Activated CD4-positive, CD25-positive, alpha-beta regulatory T cell treated with anti-CD3 and anti-CD28 coated beads, Interleukin-2, amount 50 U/mL, for 72 hours (primary cell): Measurements from ENCODE around the gene FTSJ1.

ENCODE experiments used
- DNase-seq: peaks from one replicate; pipeline ENCODE4 v3.0.0; 2021

The FTSJ1 gene

GRCh38 chrX:48471504-48471903, 4.5 kb upstream of the FTSJ1 start:
- DNase-seq, result no peak

- DNase-seq, result no peak
Measured at GRCh38 chrX:48472225-48472624, 3.8 kb upstream of the FTSJ1 start.

- DNase-seq, result no peak
Measured at GRCh38 chrX:48472851-48473703, 2.9 kb upstream of the FTSJ1 start.

GRCh38 chrX:48473704-48473990, 2.4 kb upstream of the FTSJ1 start:
- DNase-seq, result no peak

GRCh38 chrX:48474127-48474526, 1.9 kb upstream of the FTSJ1 start:
- no peak for DNase-seq

- DNase-seq, result no peak
Measured at GRCh38 chrX:48474581-48474980, 1.4 kb upstream of the FTSJ1 start.

GRCh38 chrX:48475296-48475695, 703 bp upstream of the FTSJ1 start:
- no peak for DNase-seq

GRCh38 chrX:48476919-48477318, 920 bp downstream of the FTSJ1 start:
- DNase-seq, result no peak

- no peak for DNase-seq
Measured at GRCh38 chrX:48477960-48478755, 2.2 kb downstream of the FTSJ1 start.

- no peak for DNase-seq
Measured at GRCh38 chrX:48478806-48479205, 2.8 kb downstream of the FTSJ1 start.

- DNase-seq, result no peak
Measured at GRCh38 chrX:48480142-48480541, 4.1 kb downstream of the FTSJ1 start.

- DNase-seq, result no peak
Measured at GRCh38 chrX:48480583-48480982, 4.6 kb downstream of the FTSJ1 start.

- no peak for DNase-seq
Measured at GRCh38 chrX:48482526-48482925, 6.5 kb downstream of the FTSJ1 start.

GRCh38 chrX:48487362-48487798, 11.4 kb downstream of the FTSJ1 start:
- no peak for DNase-seq

GRCh38 chrX:48488034-48488433, 12.0 kb downstream of the FTSJ1 start:
- no peak for DNase-seq

GRCh38 chrX:48489296-48489695, 13.3 kb downstream of the FTSJ1 start:
- no peak for DNase-seq

- no peak for DNase-seq
Measured at GRCh38 chrX:48489892-48490291, 13.9 kb downstream of the FTSJ1 start.

GRCh38 chrX:48490661-48491060, 14.7 kb downstream of the FTSJ1 start:
- DNase-seq, result no peak

GRCh38 chrX:48491809-48492208, 15.8 kb downstream of the FTSJ1 start:
- DNase-seq, result no peak

- DNase-seq, result no peak
Measured at GRCh38 chrX:48492293-48492910, 16.4 kb downstream of the FTSJ1 start.

GRCh38 chrX:48493890-48494364, 17.9 kb downstream of the FTSJ1 start:
- no peak for DNase-seq

- DNase-seq, result no peak
Measured at GRCh38 chrX:48496660-48497059, 20.7 kb downstream of the FTSJ1 start.

- no peak for DNase-seq
Measured at GRCh38 chrX:48497871-48498270, 21.9 kb downstream of the FTSJ1 start.

GRCh38 chrX:48498374-48498809, 22.4 kb downstream of the FTSJ1 start:
- no peak for DNase-seq
